ENCODE measurements around the gene NDUFAF7. TPM values are rescaled to one million over a fixed set of nuclear protein-coding genes. Genes with fewer than 3 reads are reported as not detected.

Gene NDUFAF7
- total RNA-seq, 1 experiment from 2014 or later, result 25.0 TPM

GRCh38 chr2:37226863-37227262 is 4.6 kb upstream of the NDUFAF7 start:
- POLR2A ChIA-PET (ENCODE audit: low non-redundant PET), result no interaction called here
- intact Hi-C loops (cut with micrococcal nuclease; ENCODE audit: unreplicated experiment), result no loop called here

DNA sequence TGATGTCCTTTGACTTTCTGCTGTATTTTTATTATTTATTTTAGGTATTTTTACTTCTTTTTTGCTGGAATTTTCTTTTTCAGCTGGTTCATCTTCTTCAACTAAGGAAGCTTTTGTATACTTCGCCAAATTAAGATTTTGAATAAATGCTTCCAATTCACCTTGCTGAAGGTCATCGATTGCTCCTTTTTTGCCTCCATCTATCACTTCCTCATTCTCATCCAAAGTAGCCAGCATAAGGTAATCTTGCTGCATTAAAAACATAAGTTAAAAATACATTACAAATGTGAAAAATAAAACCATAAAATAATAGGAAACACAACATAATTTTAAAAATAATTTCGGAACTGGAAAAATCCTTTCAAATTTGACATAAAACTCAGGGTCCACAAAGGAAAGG is 2.7 kb upstream of the NDUFAF7 start:
- CTCF ChIA-PET, result no interaction called here
- Histone ChIP-seq H3K9me3 (ENCODE audit: low read depth, low read length, poor library complexity, severe bottlenecking) (no peaks in the 10 kb centered on the region), H3K27ac (ENCODE audit: low read depth, low read length, poor library complexity, severe bottlenecking) (no peak overlapping the region), H3K4me3 (ENCODE audit: low read depth, low read length, poor library complexity, severe bottlenecking) (no peak overlapping the region), H3K27me3 (replicated peaks; ENCODE audit: insufficient read depth, low read depth, low read length, poor library complexity) (no peaks in the 10 kb centered on the region), H3K36me3 (ENCODE audit: insufficient read depth, low read length, poor library complexity, severe bottlenecking) (peaks cover 31% of the 10 kb centered on the region), H3K4me1 (ENCODE audit: insufficient read depth, low read length, poor library complexity, severe bottlenecking) (peaks cover 14% of the 10 kb centered on the region)
- no TSS peak for BruUV-seq (replicated peaks)
- POLR2A ChIA-PET (ENCODE audit: low non-redundant PET), result no interaction called here
- intact Hi-C loops (cut with micrococcal nuclease; ENCODE audit: unreplicated experiment), result no loop called here
- no peak for DNase-seq (ENCODE audit: low spot score)
- TF ChIP-seq EZH2 (IDR thresholded peaks at IDR 0.05; ENCODE audit: borderline replicate concordance, low read depth, low read length, poor library complexity, severe bottlenecking), result no peak
- TF ChIP-seq CTCF (conservative IDR thresholded peaks at IDR 0.05; ENCODE audit: low read depth, low read length), result no peak

More at GRCh38 chr2:37226863-37227262, 4.6 kb upstream of the NDUFAF7 start:
- H3K36me3 ChIP-seq (ENCODE audit: insufficient read depth, low read length, poor library complexity, severe bottlenecking), result peaks cover 48% of the 10 kb centered on the region
- H3K27ac ChIP-seq (ENCODE audit: low read depth, low read length, poor library complexity, severe bottlenecking), result no peak overlapping the region
- CTCF ChIA-PET, result no interaction called here
- DNase-seq (ENCODE audit: low spot score), result no peak
- no TSS peak for BruUV-seq (replicated peaks)
- no peak for TF ChIP-seq CTCF (conservative IDR thresholded peaks at IDR 0.05; ENCODE audit: low read depth, low read length)
- no peak for TF ChIP-seq EZH2 (IDR thresholded peaks at IDR 0.05; ENCODE audit: borderline replicate concordance, low read depth, low read length, poor library complexity, severe bottlenecking)
- H3K27me3 ChIP-seq (replicated peaks; ENCODE audit: insufficient read depth, low read depth, low read length, poor library complexity), result no peaks in the 10 kb centered on the region
- no peaks in the 10 kb centered on the region for H3K9me3 ChIP-seq (ENCODE audit: low read depth, low read length, poor library complexity, severe bottlenecking)
- H3K4me1 ChIP-seq (ENCODE audit: insufficient read depth, low read length, poor library complexity, severe bottlenecking), result peaks cover 5% of the 10 kb centered on the region
- no peak overlapping the region for H3K4me3 ChIP-seq (ENCODE audit: low read depth, low read length, poor library complexity, severe bottlenecking)

GRCh38 chr2:37230581-37230980 is 877 bp upstream of the NDUFAF7 start:
- Histone ChIP-seq H3K36me3 (ENCODE audit: insufficient read depth, low read length, poor library complexity, severe bottlenecking) (peaks cover 29% of the 10 kb centered on the region), H3K9me3 (ENCODE audit: low read depth, low read length, poor library complexity, severe bottlenecking) (no peaks in the 10 kb centered on the region), H3K4me1 (ENCODE audit: insufficient read depth, low read length, poor library complexity, severe bottlenecking) (peaks cover 14% of the 10 kb centered on the region), H3K27ac (ENCODE audit: low read depth, low read length, poor library complexity, severe bottlenecking) (peak overlapping the region; percentile 90), H3K4me3 (ENCODE audit: low read depth, low read length, poor library complexity, severe bottlenecking) (peak overlapping the region; percentile 90), H3K27me3 (replicated peaks; ENCODE audit: insufficient read depth, low read depth, low read length, poor library complexity) (no peaks in the 10 kb centered on the region)
- intact Hi-C loops (cut with micrococcal nuclease; ENCODE audit: unreplicated experiment), result no loop called here
- TF ChIP-seq EZH2 (IDR thresholded peaks at IDR 0.05; ENCODE audit: borderline replicate concordance, low read depth, low read length, poor library complexity, severe bottlenecking) (no peak), CTCF (conservative IDR thresholded peaks at IDR 0.05; ENCODE audit: low read depth, low read length) (no peak)
- TSS peak; percentile 54 for BruUV-seq (replicated peaks)
- DNase-seq (ENCODE audit: low spot score), result peak; percentile 8
- ChIA-PET POLR2A (ENCODE audit: low non-redundant PET) (no interaction called here), CTCF (no interaction called here)

All from A673 (cell line).